ENCODE results near the gene PLEKHH1. TPM values are rescaled to one million over a fixed set of nuclear protein-coding genes. Genes with fewer than 3 reads are reported as not detected.

The PLEKHH1 gene
- total and polyA plus RNA-seq, 9 of the 15 experiments (the other 6 are each of a cell fraction or from before 2014, with no cell fraction given), result 0.76 to 5.9 (median 2.9) TPM

- no peaks in the 10 kb centered on the region for H3K9me1 ChIP-seq (ENCODE audit: control insufficient read depth, insufficient read depth, low read length)
- no peak for ATAC-seq
- WGBS (ENCODE audit: insufficient coverage, low coverage, missing lambda C conversion rate), result 72% methylated on average over 2 of the region's 2 CpGs
- H3K9me3 ChIP-seq (replicated peaks; ENCODE audit: control insufficient read depth, insufficient read depth, low read depth, low read length), result no peaks in the 10 kb centered on the region
- intact Hi-C loops (cut with micrococcal nuclease), result no loop called here
- CTCF ChIA-PET (ENCODE audit: low intra/inter-chr PET ratio), result no interaction called here
- H3K27ac ChIP-seq (ENCODE audit: extremely low read depth, low read depth, low read length), result no peak overlapping the region
- FAIRE-seq, result no peak
- DNase-seq (ENCODE audit: extremely low read depth in 1 of 4, low spot score in 3 of 4), result no peak
- TF ChIP-seq USF2 (CRISPR knock-in tag; IDR thresholded peaks at IDR 0.05) (0 out of 2 replicates have a peak, but pooled peaks have one; percentile 15), ZNF384 (IDR thresholded peaks at IDR 0.05; ENCODE audit: low read depth, low read length) (no peak), RCOR1 (IDR thresholded peaks at IDR 0.05; ENCODE audit: borderline replicate concordance in 1 of 2, low read depth in 2 of 2, low read length in 2 of 2) (no peak), NFYB (IDR thresholded peaks at IDR 0.05; ENCODE audit: extremely low read depth, insufficient read length) (peak; percentile 43)
- in situ Hi-C loops (cut with MboI), result no loop called here
- BruUV-seq (replicated peaks), result no TSS peak
- no peaks in the 10 kb centered on the region for H4K20me1 ChIP-seq (replicated peaks; ENCODE audit: control insufficient read depth, insufficient read depth, low read length)
- H2AFZ ChIP-seq (ENCODE audit: low read depth, low read length), result no peak overlapping the region
- peaks cover 43% of the 10 kb centered on the region; the same call in 2 of the 3 replicates for H3K36me3 ChIP-seq (ENCODE audit: control insufficient read depth, insufficient read depth, low read length)
- H3K4me1 ChIP-seq (replicated peaks in 1 of 2; ENCODE audit: control insufficient read depth in 2 of 2, insufficient read depth in 2 of 2, low read length in 2 of 2), result peaks cover 7 to 12% of the 10 kb centered on the region in 2 experiments; a peak in 4 of 5 replicates
- H3K9ac ChIP-seq (ENCODE audit: insufficient read depth in 1 of 2, low read depth in 2 of 2, low read length in 2 of 2), result no peak overlapping the region
- H3K79me2 ChIP-seq (ENCODE audit: control insufficient read depth, insufficient read depth, low read length), result peaks cover 38% of the 10 kb centered on the region
- H3K4me2 ChIP-seq (ENCODE audit: insufficient read depth, low read length), result no peak overlapping the region
- no peak overlapping the region for H3K4me3 ChIP-seq
- H3K27me3 ChIP-seq (ENCODE audit: control insufficient read depth in 2 of 2, insufficient read depth in 2 of 2, low read length in 2 of 2), result no peaks in the 10 kb centered on the region
- POLR2A ChIA-PET, result interaction anchor here (0.7 kb wide), 1 partner anchor 9 kb away, joined by 3 read pairs; no protein-coding TSS in a partner anchor
Measured at GRCh38 chr14:67595392-67595791, 62.3 kb downstream of the PLEKHH1 start.

Data from K562 (cell line).